HepG2 (cell line): ENCODE results near the gene BRCA2. TPM values are rescaled to one million over a fixed set of nuclear protein-coding genes. Genes with fewer than 3 reads are reported as not detected.
A peak's percentile ranks its signal among the peaks of the same experiment; 100 is the strongest.

Experiments
- ATAC-seq: fragments of 200-7000 bp; cut with Tn5 transposase; 3 replicates; pipeline ENCODE4 v1.9.1; 2020; ENCODE audit warnings: mild to moderate bottlenecking, moderate library complexity
- BruUV-seq: library from RNA; stranded (reverse); fragments of 400-500 nt; replicated peaks from 2 replicates; lab custom pipeline; 2021; lab: Mats Ljungman, UMichigan
- CTCF ChIA-PET: fragments of 300-600 bp; formaldehyde crosslinking; extraction: SDS; loops from one replicate; lab custom pipeline; 2021; ENCODE audit warnings: low total read pairs, inconsistent platforms, low intra/inter-chr PET ratio; lab: Yijun Ruan, JAX
- POLR2A ChIA-PET: fragments of 350-600 bp; sonication (Branson Sonifier 250); formaldehyde crosslinking; loops from one replicate; lab custom pipeline; 2020; ENCODE audit warnings: antibody characterized with exemption, inconsistent platforms; lab: Yijun Ruan, JAX
- DNase-seq: peaks from one replicate; pipeline ENCODE4 v3.0.0-alpha.2; 2015; ENCODE audit warnings: low spot score
- FAIRE-seq: peaks from 3 replicates; lab custom pipeline; 2011; peaks lifted over from hg19 to GRCh38; lab: Jason Lieb, UNC
- H2AFZ ChIP-seq: one replicate; pipeline ENCODE4 v1.6.1; 2011; ENCODE audit warnings: low read length, inconsistent platforms
- H3K27ac ChIP-seq: fragments of 300-600 bp; 3 replicates; pipeline ENCODE4 v1.8.0; 2011; ENCODE audit warnings: mixed run types, mild to moderate bottlenecking, mixed read lengths, low read length, inconsistent platforms; ENCODE audit not compliant: insufficient read depth; ENCODE audit errors: extremely low read length
- H3K27me3 ChIP-seq, 2 experiments: fragments of 200-600 bp in 1 of 2; 2 replicates in 1 of 2; 3 replicates in 1 of 2; pipeline versions ENCODE4 v1.6.0 to v1.8.0; 2011; ENCODE audit warnings: low read length in 2 of 2, mild to moderate bottlenecking in 2 of 2, moderate library complexity in 2 of 2, inconsistent platforms in 1 of 2; ENCODE audit not compliant: insufficient read depth in 2 of 2, control insufficient read depth in 1 of 2
- H3K36me3 ChIP-seq, 2 experiments: fragments of 200-600 bp in 1 of 2; replicated peaks in 1 of 2; 2 replicates in 1 of 2; 3 replicates in 1 of 2; pipeline versions ENCODE4 v1.5.1 to v1.8.0; 2011; ENCODE audit warnings: low read length in 2 of 2, inconsistent platforms in 1 of 2; ENCODE audit not compliant: insufficient read depth in 2 of 2, control insufficient read depth in 1 of 2
- H3K4me1 ChIP-seq: 2 replicates; pipeline ENCODE4 v1.5.1; 2012; ENCODE audit warnings: low read length, inconsistent platforms; ENCODE audit not compliant: insufficient read depth
- H3K4me2 ChIP-seq: 2 replicates; pipeline ENCODE4 v1.6.0; 2011; ENCODE audit warnings: low read depth, low read length, inconsistent platforms
- H3K4me3 ChIP-seq, 3 experiments: fragments of 200-600 bp in 1 of 3; sonication (generic), shearing (Covaris generic) in 1 of 3; replicated peaks in 1 of 3; 2 replicates each; pipeline ENCODE4 v1.5.1; 2011 to 2016; ENCODE audit warnings: low read length in 3 of 3, inconsistent platforms in 2 of 3, low read depth in 2 of 3, mild to moderate bottlenecking in 2 of 3, control low read depth in 1 of 3, mixed read lengths in 1 of 3; ENCODE audit not compliant: insufficient read depth in 1 of 3
- H3K79me2 ChIP-seq: one replicate; pipeline ENCODE4 v1.6.1; 2011; ENCODE audit warnings: low read length, inconsistent platforms; ENCODE audit not compliant: insufficient read depth
- H3K9ac ChIP-seq: 2 replicates; pipeline ENCODE4 v1.6.0; 2011; ENCODE audit warnings: mild to moderate bottlenecking, low read depth, low read length, inconsistent platforms; ENCODE audit not compliant: insufficient read depth
- H3K9me3 ChIP-seq: 2 replicates; pipeline ENCODE4 v1.5.1; 2012; ENCODE audit warnings: mild to moderate bottlenecking, low read length
- H4K20me1 ChIP-seq: 2 replicates; pipeline ENCODE4 v1.6.0; 2011; ENCODE audit warnings: inconsistent platforms, mild to moderate bottlenecking, low read length, moderate library complexity; ENCODE audit not compliant: insufficient read depth
- AHDC1 ChIP-seq: sonication (generic); formaldehyde crosslinking; IDR thresholded peaks from 2 replicates; pipeline ENCODE4 v1.5.1; 2020; ENCODE audit warnings: mild to moderate bottlenecking, missing genetic modification reagents, borderline replicate concordance
- CHCHD3 ChIP-seq: sonication (generic); formaldehyde crosslinking; IDR thresholded peaks from 2 replicates; pipeline ENCODE4 v1.8.0; 2022; ENCODE audit warnings: mild to moderate bottlenecking, missing genetic modification reagents, moderate library complexity
- JUNB ChIP-seq: sonication (generic); formaldehyde crosslinking; IDR thresholded peaks from 2 replicates; pipeline ENCODE4 v1.8.0; 2022; ENCODE audit warnings: missing genetic modification reagents, mild to moderate bottlenecking, borderline replicate concordance
- SMAD9 ChIP-seq: sonication (generic); formaldehyde crosslinking; IDR thresholded peaks from 2 replicates; pipeline ENCODE4 v1.5.1; 2020; ENCODE audit warnings: mild to moderate bottlenecking, missing genetic modification reagents
- SMC3 ChIP-seq: IDR thresholded peaks from 2 replicates; pipeline ENCODE4 v1.6.1; 2011; ENCODE audit warnings: low read length, improper control_type of control experiment
- ZNF687 ChIP-seq: sonication (generic); formaldehyde crosslinking; IDR thresholded peaks from 2 replicates; pipeline ENCODE4 v1.5.1; 2020; ENCODE audit warnings: mild to moderate bottlenecking, missing genetic modification reagents, moderate library complexity
- WGBS: methylation state at CpG from one replicate; pipeline ENCODE4 v1.1.6; 2017; ENCODE audit warnings: low lambda C conversion rate; 5-methylcytosine and 5-hydroxymethylcytosine counted together
- in situ Hi-C: cut with HindIII; loops from 2 replicates; pipeline ENCODE4 v1.10.0; 2017; ENCODE audit warnings: low pct_unique_long_range_greater_than_20kb; ENCODE audit not compliant: extremely low pct_ligation_motif_present
- intact Hi-C: fragments of 100-400 bp; cut with micrococcal nuclease; formaldehyde crosslinking; loops from one replicate; pipeline ENCODE4 v1.10.0; 2022; ENCODE audit not compliant: unreplicated experiment
- polyA plus RNA-seq, 8 experiments: library from polyadenylated mRNA; depleted of rRNA in 3 of 8; stranded (reverse) in 7 of 8; unstranded in 1 of 8; fragments of >200 nt; fragmentation: Illumina TruSeq in 4 of 8; extraction: Trizol in 4 of 8; gene quantifications; 2 replicates each; pipeline versions ENCODE4 v1.2.1 to v1.2.3, GENCODE V29; 2011 to 2016; ENCODE audit warnings: low read depth in 4 of 8, missing spikeins in 1 of 8, mixed read lengths in 1 of 8; ENCODE audit not compliant: insufficient read depth in 1 of 8
- total RNA-seq, 5 experiments: library from RNA; depleted of rRNA; stranded (reverse); fragments of >200 nt; fragmentation: Illumina TruSeq; extraction: Trizol; gene quantifications; 2 replicates each; pipeline ENCODE4 v1.2.3, GENCODE V29; 2016; ENCODE audit warnings: low read depth in 1 of 5

Gene BRCA2
- total and polyA plus RNA-seq, 2 of the 13 experiments (the other 11 are each of a cell fraction or from before 2014, with no cell fraction given) = 3.1 to 24.6 TPM

GRCh38 chr13:32415019-32415418 lies 99.7 kb downstream of the BRCA2 start (continued):
- TF ChIP-seq SMC3 = peak; percentile 18; the same call in 1 of the 2 replicates

GRCh38 chr13:32417995-32418394 lies 102.7 kb downstream of the BRCA2 start:
- no peak overlapping the region for H2AFZ ChIP-seq
- H3K9me3 ChIP-seq = peaks cover 8% of the 10 kb centered on the region
- H3K36me3 ChIP-seq = peaks cover 1 to 11% of the 10 kb centered on the region in 2 experiments
- CTCF ChIA-PET = no interaction called here
- no peak overlapping the region for H3K4me3 ChIP-seq
- H3K9ac ChIP-seq = no peak overlapping the region
- POLR2A ChIA-PET = interaction anchor here (1.9 kb wide), 1 partner anchor 10 kb away, joined by 5 read pairs; the partner anchor contains the start of gene N4BP2L1
- TF ChIP-seq CHCHD3 (CRISPR knock-in tag) (no peak), AHDC1 (no peak), JUNB (CRISPR knock-in tag) (no peak), ZNF687 (CRISPR knock-in tag) (0 out of 2 replicates have a peak, but pooled peaks have one; percentile 23), SMAD9 (CRISPR knock-in tag) (no peak)
- TF ChIP-seq, all 625 proteins: peak for 1
- Histone ChIP-seq H3K4me1 (peaks cover 25% of the 10 kb centered on the region), H3K4me2 (no peak overlapping the region), H4K20me1 (peaks cover 3% of the 10 kb centered on the region; the same call in 1 of the 2 replicates), H3K79me2 (peaks cover 10% of the 10 kb centered on the region), H3K27me3 (no peaks in the 10 kb centered on the region), H3K27ac (no peak overlapping the region)
- intact Hi-C loops = no loop called here
- WGBS = 85% methylated on average over 1 of the region's 1 CpG
- ATAC-seq = peak; percentile 51
- DNase-seq = no peak
- BruUV-seq = no TSS peak
- in situ Hi-C loops = no loop called here
- FAIRE-seq = no peak
